ENCODE data around the gene CNTNAP2.

DNA sequence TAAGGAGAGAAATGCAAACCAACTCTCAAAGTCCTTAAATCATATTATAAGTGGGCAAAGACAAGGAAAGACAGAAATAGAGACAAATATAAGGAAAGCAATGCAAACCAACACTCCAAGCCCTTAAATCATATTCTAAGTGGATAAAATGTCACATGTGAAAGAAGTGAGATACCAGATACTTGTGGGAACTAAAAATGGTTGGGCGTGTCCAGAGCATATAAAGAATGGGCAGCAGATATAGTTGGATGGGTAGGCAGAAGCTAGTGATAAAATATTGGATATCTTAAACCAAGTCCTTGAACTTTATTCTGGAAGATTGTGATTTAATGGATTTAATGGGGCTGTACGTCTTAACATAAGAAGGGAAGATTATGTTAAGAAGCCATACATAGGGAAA, 1408.7 kb downstream of the CNTNAP2 start:
- TF ChIP-seq ZNF184 (tag by site-specific recombination; IDR thresholded peaks at IDR 0.05), result no peak
- no peak for TF ChIP-seq ZNF274 (IDR thresholded peaks at IDR 0.05; ENCODE audit: low read length)
- no peak for TF ChIP-seq ZNF274 (tag by site-specific recombination; IDR thresholded peaks at IDR 0.05; ENCODE audit: borderline replicate concordance)
- TF ChIP-seq ZNF248 (tag by site-specific recombination; IDR thresholded peaks at IDR 0.05), result no peak
- TF ChIP-seq ZNF830 (tag by site-specific recombination; IDR thresholded peaks at IDR 0.05; ENCODE audit: low read depth), result no peak
- TF ChIP-seq, protein P1, sequence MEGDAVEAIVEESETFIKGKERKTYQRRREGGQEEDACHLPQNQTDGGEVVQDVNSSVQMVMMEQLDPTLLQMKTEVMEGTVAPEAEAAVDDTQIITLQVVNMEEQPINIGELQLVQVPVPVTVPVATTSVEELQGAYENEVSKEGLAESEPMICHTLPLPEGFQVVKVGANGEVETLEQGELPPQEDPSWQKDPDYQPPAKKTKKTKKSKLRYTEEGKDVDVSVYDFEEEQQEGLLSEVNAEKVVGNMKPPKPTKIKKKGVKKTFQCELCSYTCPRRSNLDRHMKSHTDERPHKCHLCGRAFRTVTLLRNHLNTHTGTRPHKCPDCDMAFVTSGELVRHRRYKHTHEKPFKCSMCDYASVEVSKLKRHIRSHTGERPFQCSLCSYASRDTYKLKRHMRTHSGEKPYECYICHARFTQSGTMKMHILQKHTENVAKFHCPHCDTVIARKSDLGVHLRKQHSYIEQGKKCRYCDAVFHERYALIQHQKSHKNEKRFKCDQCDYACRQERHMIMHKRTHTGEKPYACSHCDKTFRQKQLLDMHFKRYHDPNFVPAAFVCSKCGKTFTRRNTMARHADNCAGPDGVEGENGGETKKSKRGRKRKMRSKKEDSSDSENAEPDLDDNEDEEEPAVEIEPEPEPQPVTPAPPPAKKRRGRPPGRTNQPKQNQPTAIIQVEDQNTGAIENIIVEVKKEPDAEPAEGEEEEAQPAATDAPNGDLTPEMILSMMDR (tag by site-specific recombination; IDR thresholded peaks at IDR 0.05), result no peak
- no peak for TF ChIP-seq RBAK (tag by site-specific recombination; IDR thresholded peaks at IDR 0.05)
- TF ChIP-seq GFI1B (tag by site-specific recombination; IDR thresholded peaks at IDR 0.05), result no peak
- TF ChIP-seq ZNF146 (tag by site-specific recombination; IDR thresholded peaks at IDR 0.05), result no peak
- TF ChIP-seq ZFP41 (tag by site-specific recombination; IDR thresholded peaks at IDR 0.05; ENCODE audit: borderline replicate concordance), result no peak
- TF ChIP-seq ZNF629 (tag by site-specific recombination; IDR thresholded peaks at IDR 0.05), result no peak
- no peak for TF ChIP-seq ZFHX2 (tag by site-specific recombination; conservative IDR thresholded peaks at IDR 0.05)
- TF ChIP-seq, protein P2, sequence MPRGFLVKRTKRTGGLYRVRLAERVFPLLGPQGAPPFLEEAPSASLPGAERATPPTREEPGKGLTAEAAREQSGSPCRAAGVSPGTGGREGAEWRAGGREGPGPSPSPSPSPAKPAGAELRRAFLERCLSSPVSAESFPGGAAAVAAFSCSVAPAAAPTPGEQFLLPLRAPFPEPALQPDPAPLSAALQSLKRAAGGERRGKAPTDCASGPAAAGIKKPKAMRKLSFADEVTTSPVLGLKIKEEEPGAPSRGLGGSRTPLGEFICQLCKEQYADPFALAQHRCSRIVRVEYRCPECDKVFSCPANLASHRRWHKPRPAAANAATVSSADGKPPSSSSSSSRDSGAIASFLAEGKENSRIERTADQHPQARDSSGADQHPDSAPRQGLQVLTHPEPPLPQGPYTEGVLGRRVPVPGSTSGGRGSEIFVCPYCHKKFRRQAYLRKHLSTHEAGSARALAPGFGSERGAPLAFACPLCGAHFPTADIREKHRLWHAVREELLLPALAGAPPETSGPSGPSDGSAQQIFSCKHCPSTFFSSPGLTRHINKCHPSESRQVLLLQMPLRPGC (tag by site-specific recombination; IDR thresholded peaks at IDR 0.05), result no peak
- no peak for TF ChIP-seq ZNF747 (tag by site-specific recombination; IDR thresholded peaks at IDR 0.05)
- no peak for TF ChIP-seq ZNF394 (tag by site-specific recombination; IDR thresholded peaks at IDR 0.05; ENCODE audit: borderline replicate concordance)
